Parathyroid adenoma (tissue), 2 donors: ENCODE measurements around the gene HID1.

Experiments used
- H2AFZ ChIP-seq: fragments of 300-600 bp; sonication (generic); one replicate; pipeline ENCODE4 v1.7.0; 2017; ENCODE audit warnings: antibody characterized with exemption, mild to moderate bottlenecking
- H3K27ac ChIP-seq: fragments of 300-600 bp; sonication (generic); one replicate; pipeline ENCODE4 v1.7.0; 2017
- H3K27me3 ChIP-seq: fragments of 300-600 bp; sonication (generic); one replicate; pipeline ENCODE4 v1.7.0; 2017; ENCODE audit warnings: low read length; ENCODE audit not compliant: control insufficient read depth, insufficient read depth
- H3K36me3 ChIP-seq: fragments of 300-600 bp; sonication (generic); one replicate; pipeline ENCODE4 v1.7.0; 2017; ENCODE audit warnings: low read length; ENCODE audit not compliant: control insufficient read depth, insufficient read depth
- H3K4me1 ChIP-seq: fragments of 300-600 bp; sonication (generic); one replicate; pipeline ENCODE4 v1.7.0; 2017; ENCODE audit warnings: control low read depth
- H3K4me2 ChIP-seq: fragments of 300-600 bp; sonication (generic); one replicate; pipeline ENCODE4 v1.7.0; 2017; ENCODE audit warnings: low read length
- H3K4me3 ChIP-seq: fragments of 300-600 bp; sonication (generic); one replicate; pipeline ENCODE4 v1.7.0; 2017; ENCODE audit warnings: low read depth, low read length
- H3K79me2 ChIP-seq: fragments of 300-600 bp; sonication (generic); one replicate; pipeline ENCODE4 v1.7.0; 2017; ENCODE audit warnings: control low read depth
- H3K9ac ChIP-seq: fragments of 300-600 bp; sonication (generic); one replicate; pipeline ENCODE4 v1.7.0; 2017; ENCODE audit warnings: mild to moderate bottlenecking
- H3K9me3 ChIP-seq: fragments of 300-600 bp; sonication (generic); one replicate; pipeline ENCODE4 v1.7.0; 2017; ENCODE audit warnings: low read length; ENCODE audit not compliant: control insufficient read depth
- CTCF ChIP-seq: fragments of 300-600 bp; sonication (generic); IDR thresholded peaks from one replicate; pipeline ENCODE4 v1.7.0; 2017; ENCODE audit warnings: antibody characterized with exemption, mild to moderate bottlenecking
- donor health status: primary hyperparathyroidism.

The HID1 gene

GRCh38 chr17:74957935-74958740, 14.4 kb downstream of the HID1 start:
- Histone ChIP-seq H3K9me3 (no peaks in the 10 kb centered on the region), H3K27ac (no peak overlapping the region), H3K36me3 (no peaks in the 10 kb centered on the region), H3K79me2 (no peaks in the 10 kb centered on the region), H3K4me3 (no peak overlapping the region), H3K9ac (no peak overlapping the region), H3K4me2 (no peak overlapping the region), H3K27me3 (no peaks in the 10 kb centered on the region), H2AFZ (no peak overlapping the region), H3K4me1 (no peaks in the 10 kb centered on the region)
- peak; percentile 94 for TF ChIP-seq CTCF

- H3K79me2 ChIP-seq, result no peaks in the 10 kb centered on the region
- no peak overlapping the region for H3K9ac ChIP-seq
- no peaks in the 10 kb centered on the region for H3K9me3 ChIP-seq
- TF ChIP-seq CTCF, result no peak
- no peak overlapping the region for H3K4me2 ChIP-seq
- no peaks in the 10 kb centered on the region for H3K27me3 ChIP-seq
- H3K36me3 ChIP-seq, result no peaks in the 10 kb centered on the region
- H3K4me1 ChIP-seq, result no peaks in the 10 kb centered on the region
- no peak overlapping the region for H3K27ac ChIP-seq
- no peak overlapping the region for H2AFZ ChIP-seq
- no peak overlapping the region for H3K4me3 ChIP-seq
These were observed 16.5 kb downstream of the HID1 start for GRCh38 chr17:74956093-74956492.

GRCh38 chr17:74954665-74955421, 17.7 kb downstream of the HID1 start:
- no peak overlapping the region for H3K9ac ChIP-seq
- no peaks in the 10 kb centered on the region for H3K27me3 ChIP-seq
- H3K4me3 ChIP-seq, result no peak overlapping the region
- no peak overlapping the region for H3K27ac ChIP-seq
- no peaks in the 10 kb centered on the region for H3K9me3 ChIP-seq
- H3K36me3 ChIP-seq, result no peaks in the 10 kb centered on the region
- no peak overlapping the region for H3K4me2 ChIP-seq
- H2AFZ ChIP-seq, result no peak overlapping the region
- TF ChIP-seq CTCF, result no peak
- no peaks in the 10 kb centered on the region for H3K79me2 ChIP-seq
- H3K4me1 ChIP-seq, result no peaks in the 10 kb centered on the region

GRCh38 chr17:74954115-74954514, 18.4 kb downstream of the HID1 start:
- TF ChIP-seq CTCF, result no peak
- no peaks in the 10 kb centered on the region for H3K79me2 ChIP-seq
- no peak overlapping the region for H2AFZ ChIP-seq
- H3K9me3 ChIP-seq, result no peaks in the 10 kb centered on the region
- H3K36me3 ChIP-seq, result no peaks in the 10 kb centered on the region
- no peak overlapping the region for H3K27ac ChIP-seq
- H3K27me3 ChIP-seq, result no peaks in the 10 kb centered on the region
- H3K4me2 ChIP-seq, result no peak overlapping the region
- no peak overlapping the region for H3K4me3 ChIP-seq
- H3K9ac ChIP-seq, result no peak overlapping the region
- H3K4me1 ChIP-seq, result no peaks in the 10 kb centered on the region
